GM12878 (cell line): ENCODE measurements around the gene CACNA2D4. TPM values are rescaled to one million over a fixed set of nuclear protein-coding genes. Genes with fewer than 3 reads are reported as not detected.

Experiments
- ATAC-seq: fragments of 200-7000 bp; cut with Tn5 transposase; 3 replicates; pipeline ENCODE4 v1.9.1; 2020; ENCODE audit warnings: mild to moderate bottlenecking, moderate library complexity
- BruUV-seq: library from RNA; stranded (reverse); fragments of 400-500 nt; replicated peaks from 2 replicates; lab custom pipeline; 2021; lab: Mats Ljungman, UMichigan
- CTCF ChIA-PET: fragments of 300-600 bp; sonication (Branson Sonifier 250); formaldehyde crosslinking; extraction: SDS; loops from one replicate; lab custom pipeline; 2021; ENCODE audit warnings: inconsistent platforms; lab: Yijun Ruan, JAX
- POLR2A ChIA-PET: fragments of 350-600 bp; formaldehyde crosslinking; extraction: SDS; loops from one replicate; lab custom pipeline; 2021; ENCODE audit warnings: inconsistent platforms; lab: Charles Lee
- RAD21 ChIA-PET: fragments of 300-600 bp; sonication (Branson Sonifier 250); formaldehyde crosslinking; loops from one replicate; lab custom pipeline; 2023; ENCODE audit warnings: antibody characterized with exemption; ENCODE audit not compliant: unreplicated experiment; lab: Charles Lee
- SMC1A ChIA-PET: fragments of 300-600 bp; sonication (Branson Sonifier 250); formaldehyde crosslinking; loops from one replicate; lab custom pipeline; 2023; ENCODE audit not compliant: unreplicated experiment, uncharacterized antibody; lab: Charles Lee
- DNase-seq: peaks from one replicate; pipeline ENCODE4 v3.0.0-alpha.2; 2011; ENCODE audit warnings: low read depth, low spot score
- FAIRE-seq: peaks from 3 replicates; lab custom pipeline; 2011; peaks lifted over from hg19 to GRCh38; lab: Jason Lieb, UNC
- H2AFZ ChIP-seq: 2 replicates; pipeline ENCODE4 v1.6.0; 2011; ENCODE audit warnings: low read depth, low read length, control low read depth; ENCODE audit not compliant: control insufficient read depth
- H3K27ac ChIP-seq: 2 replicates; pipeline ENCODE4 v1.5.1; 2011; ENCODE audit warnings: control low read depth; ENCODE audit not compliant: control insufficient read depth, insufficient read depth
- H3K27me3 ChIP-seq, 2 experiments: replicated peaks in 1 of 2; 2 replicates each; pipeline versions ENCODE4 v1.6.0 to v1.6.1; 2011; ENCODE audit warnings: low read length in 1 of 2; ENCODE audit not compliant: control insufficient read depth in 2 of 2, insufficient read depth in 2 of 2
- H3K36me3 ChIP-seq, 2 experiments: 2 replicates each; pipeline ENCODE4 v1.5.1; 2011; ENCODE audit warnings: low read length in 1 of 2; ENCODE audit not compliant: control insufficient read depth in 2 of 2, insufficient read depth in 2 of 2
- H3K4me1 ChIP-seq: 2 replicates; pipeline ENCODE4 v1.6.1; 2011; ENCODE audit warnings: mild to moderate bottlenecking, low read length, moderate library complexity, mixed read lengths; ENCODE audit not compliant: control insufficient read depth, insufficient read depth
- H3K4me2 ChIP-seq: 2 replicates; pipeline ENCODE4 v1.6.0; 2011; ENCODE audit warnings: control low read depth; ENCODE audit not compliant: control insufficient read depth, insufficient read depth
- H3K4me3 ChIP-seq: fragments of 200-600 bp; sonication (generic); 2 replicates; pipeline ENCODE4 v1.5.1; 2016
- H3K79me2 ChIP-seq: 2 replicates; pipeline ENCODE4 v1.6.0; 2011; ENCODE audit warnings: low read length; ENCODE audit not compliant: control insufficient read depth, insufficient read depth
- H3K9ac ChIP-seq: 2 replicates; pipeline ENCODE4 v1.8.0; 2011; ENCODE audit warnings: low read length, control low read depth, mixed read lengths; ENCODE audit not compliant: control insufficient read depth, insufficient read depth
- H3K9me3 ChIP-seq: replicated peaks from 3 replicates; pipeline ENCODE4 v1.5.1; 2011; ENCODE audit warnings: mild to moderate bottlenecking, low read length; ENCODE audit not compliant: control insufficient read depth, insufficient read depth
- H4K20me1 ChIP-seq: 2 replicates; pipeline ENCODE4 v1.6.0; 2011; ENCODE audit not compliant: control insufficient read depth, insufficient read depth
- ASH2L ChIP-seq: fragments of 300-600, 200-600 bp; sonication (generic); IDR thresholded peaks from 2 replicates; pipeline ENCODE4 v1.6.1; 2017; ENCODE audit warnings: low read depth, mild to moderate bottlenecking, borderline replicate concordance
- BCL3 ChIP-seq: IDR thresholded peaks from 2 replicates; pipeline ENCODE4 v1.6.1; 2011; ENCODE audit warnings: borderline replicate concordance, low read depth, mild to moderate bottlenecking, moderate library complexity, low read length; ENCODE audit not compliant: insufficient read depth, poor library complexity, severe bottlenecking
- CHD2 ChIP-seq: IDR thresholded peaks from 2 replicates; pipeline ENCODE4 v1.6.1; 2011; ENCODE audit warnings: low read depth, low read length, improper control_type of control experiment, borderline replicate concordance
- CREB1 ChIP-seq: IDR thresholded peaks from 2 replicates; pipeline ENCODE4 v1.6.1; 2012; ENCODE audit warnings: low read depth, mild to moderate bottlenecking, inconsistent platforms
- CREM ChIP-seq: IDR thresholded peaks from 2 replicates; pipeline ENCODE4 v1.6.1; 2014; ENCODE audit warnings: antibody characterized with exemption, low read depth
- MEF2A ChIP-seq: IDR thresholded peaks from 2 replicates; pipeline ENCODE4 v1.6.1; 2011; ENCODE audit warnings: low read depth, mild to moderate bottlenecking, low read length, moderate library complexity; ENCODE audit not compliant: insufficient read depth
- MYC ChIP-seq: IDR thresholded peaks from 2 replicates; pipeline ENCODE4 v1.6.1; 2011; ENCODE audit warnings: mild to moderate bottlenecking, low read length, moderate library complexity, inconsistent platforms; ENCODE audit not compliant: insufficient read depth, insufficient replicate concordance, insufficient read length, severe bottlenecking
- PKNOX1 ChIP-seq: fragments of 450-650 bp; IDR thresholded peaks from 2 replicates; pipeline ENCODE4 v1.6.1; 2016; ENCODE audit warnings: mild to moderate bottlenecking
- SUZ12 ChIP-seq: fragments of 200-600 bp; sonication (generic); IDR thresholded peaks from one replicate; pipeline ENCODE4 v1.6.1; 2018; ENCODE audit warnings: antibody characterized with exemption, mild to moderate bottlenecking; ENCODE audit not compliant: unreplicated experiment
- ZBTB11 ChIP-seq: fragments of 450-650 bp; formaldehyde crosslinking; IDR thresholded peaks from 2 replicates; pipeline ENCODE4 v1.5.0; 2022; ENCODE audit warnings: mild to moderate bottlenecking, missing genetic modification characterization
- ZNF622 ChIP-seq: fragments of 450-650 bp; IDR thresholded peaks from 2 replicates; pipeline ENCODE4 v1.6.1; 2017; ENCODE audit warnings: mild to moderate bottlenecking, inconsistent platforms
- WGBS: methylation state at CpG from one replicate; pipeline ENCODE4 v1.1.6; 2016; ENCODE audit warnings: low lambda C conversion rate; ENCODE audit not compliant: insufficient replicate concordance, insufficient coverage; ENCODE audit errors: missing lambda C conversion rate; 5-methylcytosine and 5-hydroxymethylcytosine counted together
- in situ Hi-C: fragments of 300-500 bp; cut with MboI; formaldehyde crosslinking; loops from 9 replicates; pipeline ENCODE4 v1.14.3; 2018; ENCODE audit warnings: mixed read lengths
- intact Hi-C: fragments of 100-400 bp; cut with micrococcal nuclease; formaldehyde crosslinking; loops from one replicate; pipeline ENCODE4 v1.14.2; 2022; ENCODE audit not compliant: unreplicated experiment
- polyA plus RNA-seq, 11 experiments: library from polyadenylated mRNA; depleted of rRNA in 4 of 11; unstranded in 6 of 11; stranded (reverse) in 5 of 11; fragments of >200 nt; fragmentation: Nextera tagmentation in 4 of 11; fragmentation: Illumina TruSeq in 1 of 11; extraction: Ambion mirVana in 4 of 11; extraction: Trizol in 1 of 11; gene quantifications; 1 replicate in 1 of 11; 2 replicates in 10 of 11; pipeline versions ENCODE4 v1.2.1 to v1.2.3, GENCODE V29; 2011 to 2016; ENCODE audit warnings: inconsistent platforms in 2 of 11, missing spikeins in 2 of 11, low read depth in 1 of 11
- total RNA-seq, 4 experiments: library from RNA; depleted of rRNA in 3 of 4; stranded (reverse); fragments of >200 nt in 3 of 4; fragmentation: Illumina TruSeq in 1 of 4; extraction: Trizol in 1 of 4; gene quantifications; 2 replicates each; pipeline versions ENCODE4 v1.2.1 to v1.2.3, GENCODE V29; 2013 to 2021
- TF ChIP-seq, protein P1 (sequence below): IDR thresholded peaks from 2 replicates; pipeline ENCODE4 v1.6.1; 2012; ENCODE audit warnings: low read depth, low read length, improper control_type of control experiment
- TF ChIP-seq, protein P2 (sequence below): IDR thresholded peaks from 2 replicates; pipeline ENCODE4 v1.6.1; 2012; ENCODE audit warnings: low read depth, low read length, improper control_type of control experiment

CACNA2D4 gene
- total and polyA plus RNA-seq, 10 of the 15 experiments (the other 5 are each of a cell fraction or from before 2014, with no cell fraction given), result 0.03 to 1.0 (median 0.65) TPM

DNA sequence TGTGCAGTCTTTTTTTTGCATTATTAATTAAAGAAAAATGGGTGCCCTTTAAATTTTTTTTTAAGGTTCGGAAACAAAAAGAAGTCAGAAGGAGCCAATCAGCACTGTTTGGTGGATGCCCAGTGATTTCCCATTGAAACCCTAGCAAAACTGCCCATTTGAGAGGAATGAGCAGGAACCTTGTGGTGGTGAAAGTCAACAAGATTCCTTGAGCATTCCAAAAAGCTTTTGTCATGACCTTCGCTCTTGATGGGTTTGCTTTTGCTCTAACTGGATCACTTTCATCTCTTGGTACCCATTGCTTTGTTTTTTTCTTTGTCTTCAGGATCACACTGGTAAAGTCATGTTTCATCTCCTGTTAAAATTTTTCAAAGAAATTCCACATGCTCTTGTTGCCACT is 173.5 kb downstream of the CACNA2D4 start:
- intact Hi-C loops (loop anchor here (5.0 kb wide), 1 partner anchor 53 kb away; the partner anchor contains the start of gene ADIPOR2), in situ Hi-C loops (no loop called here)
- SMC1A ChIA-PET, result no interaction called here
- BruUV-seq, result no TSS peak
- no peaks in the 10 kb centered on the region for H4K20me1 ChIP-seq
- RAD21 ChIA-PET, result no interaction called here
- FAIRE-seq (no peak), DNase-seq (no peak), ATAC-seq (no peak)
- CTCF ChIA-PET, result no interaction called here
- H3K4me3 ChIP-seq, result no peak overlapping the region
- no peak overlapping the region for H3K27ac ChIP-seq
- H3K36me3 ChIP-seq, result peaks cover 1 to 7% of the 10 kb centered on the region in 2 experiments; a peak in 2 of 4 replicates
- no peak overlapping the region for H2AFZ ChIP-seq
- peaks cover 47% of the 10 kb centered on the region for H3K79me2 ChIP-seq
- no peak overlapping the region for H3K4me2 ChIP-seq
- H3K27me3 ChIP-seq, result no peaks in the 10 kb centered on the region
- POLR2A ChIA-PET, result no interaction called here
- peaks cover 4% of the 10 kb centered on the region; the same call in 1 of the 2 replicates for H3K4me1 ChIP-seq
- 95% methylated on average over 2 of the region's 2 CpGs for WGBS
- peaks cover 13% of the 10 kb centered on the region for H3K9me3 ChIP-seq
- no peak overlapping the region for H3K9ac ChIP-seq
- TF ChIP-seq ASH2L (no peak), MEF2A (no peak), CREM (no peak), SUZ12 (no peak), CHD2 (no peak), CREB1 (no peak), ZNF622 (no peak), PKNOX1 (no peak), MYC (no peak), ZBTB11 (CRISPR knock-in tag) (no peak), BCL3 (no peak)
- TF ChIP-seq, protein P1, sequence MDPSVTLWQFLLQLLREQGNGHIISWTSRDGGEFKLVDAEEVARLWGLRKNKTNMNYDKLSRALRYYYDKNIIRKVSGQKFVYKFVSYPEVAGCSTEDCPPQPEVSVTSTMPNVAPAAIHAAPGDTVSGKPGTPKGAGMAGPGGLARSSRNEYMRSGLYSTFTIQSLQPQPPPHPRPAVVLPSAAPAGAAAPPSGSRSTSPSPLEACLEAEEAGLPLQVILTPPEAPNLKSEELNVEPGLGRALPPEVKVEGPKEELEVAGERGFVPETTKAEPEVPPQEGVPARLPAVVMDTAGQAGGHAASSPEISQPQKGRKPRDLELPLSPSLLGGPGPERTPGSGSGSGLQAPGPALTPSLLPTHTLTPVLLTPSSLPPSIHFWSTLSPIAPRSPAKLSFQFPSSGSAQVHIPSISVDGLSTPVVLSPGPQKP, result no peak
- TF ChIP-seq, protein P2, sequence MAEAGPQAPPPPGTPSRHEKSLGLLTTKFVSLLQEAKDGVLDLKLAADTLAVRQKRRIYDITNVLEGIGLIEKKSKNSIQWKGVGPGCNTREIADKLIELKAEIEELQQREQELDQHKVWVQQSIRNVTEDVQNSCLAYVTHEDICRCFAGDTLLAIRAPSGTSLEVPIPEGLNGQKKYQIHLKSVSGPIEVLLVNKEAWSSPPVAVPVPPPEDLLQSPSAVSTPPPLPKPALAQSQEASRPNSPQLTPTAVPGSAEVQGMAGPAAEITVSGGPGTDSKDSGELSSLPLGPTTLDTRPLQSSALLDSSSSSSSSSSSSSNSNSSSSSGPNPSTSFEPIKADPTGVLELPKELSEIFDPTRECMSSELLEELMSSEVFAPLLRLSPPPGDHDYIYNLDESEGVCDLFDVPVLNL, result no peak
